ENCODE measurements around the gene IMP3.
"Not testable (repeated sequence)": the region's sequence is repeated elsewhere in the genome, so short reads cannot be mapped to it uniquely, and the experiment has no call there.

DNA sequence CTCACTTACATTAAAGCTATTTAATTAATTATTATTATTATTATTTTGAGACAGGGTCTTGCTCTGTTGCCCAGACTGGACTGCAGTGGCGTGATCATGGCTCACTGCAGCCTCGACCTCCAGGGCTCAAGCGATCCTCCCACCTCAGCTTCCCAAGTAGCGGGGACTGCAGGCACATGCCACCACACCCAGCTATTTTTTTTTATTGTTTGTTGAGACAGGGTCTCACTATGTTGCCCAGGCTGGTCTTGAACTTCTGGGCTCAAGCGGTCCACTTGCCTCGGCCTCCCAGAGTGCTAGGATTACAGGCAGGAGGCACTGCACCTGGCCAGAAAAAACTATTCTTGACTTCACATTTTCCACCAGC lies 38.3 kb upstream of the IMP3 start:
- TF ChIP-seq, protein P1, sequence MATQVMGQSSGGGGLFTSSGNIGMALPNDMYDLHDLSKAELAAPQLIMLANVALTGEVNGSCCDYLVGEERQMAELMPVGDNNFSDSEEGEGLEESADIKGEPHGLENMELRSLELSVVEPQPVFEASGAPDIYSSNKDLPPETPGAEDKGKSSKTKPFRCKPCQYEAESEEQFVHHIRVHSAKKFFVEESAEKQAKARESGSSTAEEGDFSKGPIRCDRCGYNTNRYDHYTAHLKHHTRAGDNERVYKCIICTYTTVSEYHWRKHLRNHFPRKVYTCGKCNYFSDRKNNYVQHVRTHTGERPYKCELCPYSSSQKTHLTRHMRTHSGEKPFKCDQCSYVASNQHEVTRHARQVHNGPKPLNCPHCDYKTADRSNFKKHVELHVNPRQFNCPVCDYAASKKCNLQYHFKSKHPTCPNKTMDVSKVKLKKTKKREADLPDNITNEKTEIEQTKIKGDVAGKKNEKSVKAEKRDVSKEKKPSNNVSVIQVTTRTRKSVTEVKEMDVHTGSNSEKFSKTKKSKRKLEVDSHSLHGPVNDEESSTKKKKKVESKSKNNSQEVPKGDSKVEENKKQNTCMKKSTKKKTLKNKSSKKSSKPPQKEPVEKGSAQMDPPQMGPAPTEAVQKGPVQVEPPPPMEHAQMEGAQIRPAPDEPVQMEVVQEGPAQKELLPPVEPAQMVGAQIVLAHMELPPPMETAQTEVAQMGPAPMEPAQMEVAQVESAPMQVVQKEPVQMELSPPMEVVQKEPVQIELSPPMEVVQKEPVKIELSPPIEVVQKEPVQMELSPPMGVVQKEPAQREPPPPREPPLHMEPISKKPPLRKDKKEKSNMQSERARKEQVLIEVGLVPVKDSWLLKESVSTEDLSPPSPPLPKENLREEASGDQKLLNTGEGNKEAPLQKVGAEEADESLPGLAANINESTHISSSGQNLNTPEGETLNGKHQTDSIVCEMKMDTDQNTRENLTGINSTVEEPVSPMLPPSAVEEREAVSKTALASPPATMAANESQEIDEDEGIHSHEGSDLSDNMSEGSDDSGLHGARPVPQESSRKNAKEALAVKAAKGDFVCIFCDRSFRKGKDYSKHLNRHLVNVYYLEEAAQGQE (IDR thresholded peaks at IDR 0.05) = not testable (repeated sequence)
- TF ChIP-seq, protein P2, sequence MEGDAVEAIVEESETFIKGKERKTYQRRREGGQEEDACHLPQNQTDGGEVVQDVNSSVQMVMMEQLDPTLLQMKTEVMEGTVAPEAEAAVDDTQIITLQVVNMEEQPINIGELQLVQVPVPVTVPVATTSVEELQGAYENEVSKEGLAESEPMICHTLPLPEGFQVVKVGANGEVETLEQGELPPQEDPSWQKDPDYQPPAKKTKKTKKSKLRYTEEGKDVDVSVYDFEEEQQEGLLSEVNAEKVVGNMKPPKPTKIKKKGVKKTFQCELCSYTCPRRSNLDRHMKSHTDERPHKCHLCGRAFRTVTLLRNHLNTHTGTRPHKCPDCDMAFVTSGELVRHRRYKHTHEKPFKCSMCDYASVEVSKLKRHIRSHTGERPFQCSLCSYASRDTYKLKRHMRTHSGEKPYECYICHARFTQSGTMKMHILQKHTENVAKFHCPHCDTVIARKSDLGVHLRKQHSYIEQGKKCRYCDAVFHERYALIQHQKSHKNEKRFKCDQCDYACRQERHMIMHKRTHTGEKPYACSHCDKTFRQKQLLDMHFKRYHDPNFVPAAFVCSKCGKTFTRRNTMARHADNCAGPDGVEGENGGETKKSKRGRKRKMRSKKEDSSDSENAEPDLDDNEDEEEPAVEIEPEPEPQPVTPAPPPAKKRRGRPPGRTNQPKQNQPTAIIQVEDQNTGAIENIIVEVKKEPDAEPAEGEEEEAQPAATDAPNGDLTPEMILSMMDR (IDR thresholded peaks at IDR 0.05; ENCODE audit: low read depth, low read length, missing input control) = not testable (repeated sequence)
- not testable (repeated sequence) for TF ChIP-seq TAF1 (conservative IDR thresholded peaks at IDR 0.05); YY1 (IDR thresholded peaks at IDR 0.05); EGR1 (IDR thresholded peaks at IDR 0.05; ENCODE audit: low read depth in 2 of 2); SP1 (IDR thresholded peaks at IDR 0.05); RAD21 (IDR thresholded peaks at IDR 0.05)
- TF ChIP-seq, protein P3, sequence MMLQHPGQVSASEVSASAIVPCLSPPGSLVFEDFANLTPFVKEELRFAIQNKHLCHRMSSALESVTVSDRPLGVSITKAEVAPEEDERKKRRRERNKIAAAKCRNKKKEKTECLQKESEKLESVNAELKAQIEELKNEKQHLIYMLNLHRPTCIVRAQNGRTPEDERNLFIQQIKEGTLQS (IDR thresholded peaks at IDR 0.05) = not testable (repeated sequence)
